ENCODE data around the gene IDI2.
"Not testable (repeated sequence)": the region's sequence is repeated elsewhere in the genome, so short reads cannot be mapped to it uniquely, and the experiment has no call there.

IDI2 gene

GRCh38 chr10:1047937-1048336 is 22.3 kb upstream of the IDI2 start:
- TF ChIP-seq CTCF (conservative IDR thresholded peaks at IDR 0.05; ENCODE audit: control insufficient read depth, insufficient read depth, low read depth, low read length), result no peak
- DNase-seq (ENCODE audit: low read depth), result no peak
- H3K4me3 ChIP-seq (ENCODE audit: control insufficient read depth, low read depth, low read length), result peak overlapping the region; percentile 98

GRCh38 chr10:1045415-1045814 is 19.8 kb upstream of the IDI2 start:
- no peak for DNase-seq (ENCODE audit: low read depth)
- H3K4me3 ChIP-seq (ENCODE audit: control insufficient read depth, low read depth, low read length), result no peak overlapping the region
- no peak for TF ChIP-seq CTCF (conservative IDR thresholded peaks at IDR 0.05; ENCODE audit: control insufficient read depth, insufficient read depth, low read depth, low read length)

- no peak overlapping the region for H3K4me3 ChIP-seq (ENCODE audit: control insufficient read depth, low read depth, low read length)
- no peak for TF ChIP-seq CTCF (conservative IDR thresholded peaks at IDR 0.05; ENCODE audit: control insufficient read depth, insufficient read depth, low read depth, low read length)
- DNase-seq (ENCODE audit: low read depth), result no peak
Observed at GRCh38 chr10:1044964-1045363, 19.3 kb upstream of the IDI2 start.

GRCh38 chr10:1044146-1044545 is 18.5 kb upstream of the IDI2 start:
- DNase-seq (ENCODE audit: low read depth), result no peak
- no peak overlapping the region for H3K4me3 ChIP-seq (ENCODE audit: control insufficient read depth, low read depth, low read length)
- TF ChIP-seq CTCF (conservative IDR thresholded peaks at IDR 0.05; ENCODE audit: control insufficient read depth, insufficient read depth, low read depth, low read length), result no peak

GRCh38 chr10:1043532-1043995 is 17.9 kb upstream of the IDI2 start:
- no peak for TF ChIP-seq CTCF (conservative IDR thresholded peaks at IDR 0.05; ENCODE audit: control insufficient read depth, insufficient read depth, low read depth, low read length)
- H3K4me3 ChIP-seq (ENCODE audit: control insufficient read depth, low read depth, low read length), result no peak overlapping the region
- DNase-seq (ENCODE audit: low read depth), result no peak

- no peak for DNase-seq (ENCODE audit: low read depth)
- TF ChIP-seq CTCF (conservative IDR thresholded peaks at IDR 0.05; ENCODE audit: control insufficient read depth, insufficient read depth, low read depth, low read length), result no peak
- no peak overlapping the region for H3K4me3 ChIP-seq (ENCODE audit: control insufficient read depth, low read depth, low read length)
Observed at GRCh38 chr10:1041514-1041913, 15.9 kb upstream of the IDI2 start.

- TF ChIP-seq CTCF (conservative IDR thresholded peaks at IDR 0.05; ENCODE audit: control insufficient read depth, insufficient read depth, low read depth, low read length), result no peak
- DNase-seq (ENCODE audit: low read depth), result no peak
- H3K4me3 ChIP-seq (ENCODE audit: control insufficient read depth, low read depth, low read length), result no peak overlapping the region
Observed at GRCh38 chr10:1040133-1040532, 14.5 kb upstream of the IDI2 start.

- DNase-seq (ENCODE audit: low read depth); H3K4me3 ChIP-seq (ENCODE audit: control insufficient read depth, low read depth, low read length): not testable (repeated sequence)
Observed at GRCh38 chr10:1038769-1039168, 13.1 kb upstream of the IDI2 start.
